ENCODE measurements around the gene UBE2Q1. TPM values are rescaled to one million over a fixed set of nuclear protein-coding genes. Genes with fewer than 3 reads are reported as not detected.

The UBE2Q1 gene
- total and polyA plus RNA-seq, 2 of the 4 experiments (the other 2 are of a cell fraction), result 20.6 to 24.7 TPM

DNA sequence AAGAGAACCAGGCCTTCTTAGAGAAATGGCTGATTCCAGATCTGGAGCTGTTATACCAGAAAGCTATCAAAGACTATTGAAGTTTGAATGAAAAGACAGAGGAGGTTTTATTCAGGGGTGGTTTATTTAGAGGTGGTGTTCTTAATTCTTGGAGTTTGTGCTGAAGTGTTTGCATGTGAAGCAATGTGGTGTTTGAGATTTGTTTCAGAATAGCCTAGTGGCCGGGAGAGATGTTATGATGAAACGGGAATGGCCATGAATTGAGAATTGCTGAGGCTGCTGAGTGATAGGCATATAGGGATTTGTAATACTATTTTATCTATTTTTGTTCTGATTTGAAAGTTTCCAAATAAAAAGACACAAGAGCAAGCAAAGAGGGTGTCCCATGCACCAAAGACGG lies 45.7 kb downstream of the UBE2Q1 start:
- H2BK15ac ChIP-seq (ENCODE audit: low read depth, low read length), result no peak overlapping the region
- H3K23ac ChIP-seq (ENCODE audit: low read depth, low read length), result no peak overlapping the region
- intact Hi-C loops (cut with micrococcal nuclease) (no loop called here), in situ Hi-C loops (cut with MboI; ENCODE audit: low sequenced_read_pairs) (no loop called here), dilution Hi-C loops (cut with HindIII; ENCODE audit: low sequenced_read_pairs, unreplicated experiment) (no loop called here)
- no peak overlapping the region for H2AK5ac ChIP-seq (ENCODE audit: low read depth, low read length)
- H4K5ac ChIP-seq (ENCODE audit: low read depth, low read length), result no peak overlapping the region
- no peak overlapping the region for H3K4me3 ChIP-seq (ENCODE audit: insufficient read depth, low read depth, low read length)
- no peak overlapping the region for H3K27ac ChIP-seq (ENCODE audit: insufficient read depth, low read length)
- H2BK20ac ChIP-seq (ENCODE audit: low read depth, low read length), result no peak overlapping the region
- no peak overlapping the region for H3K4ac ChIP-seq (ENCODE audit: low read depth, low read length)
- BruUV-seq (replicated peaks), result no TSS peak
- H2AK9ac ChIP-seq (replicated peaks; ENCODE audit: low read depth, low read length, poor library complexity), result no peak overlapping the region
- no peak for DNase-seq
- H2BK120ac ChIP-seq (ENCODE audit: low read depth, low read length), result no peak overlapping the region
- H3K9me1 ChIP-seq (ENCODE audit: insufficient read depth, low read length), result no peaks in the 10 kb centered on the region
- TF ChIP-seq MAZ (IDR thresholded peaks at IDR 0.05; ENCODE audit: borderline replicate concordance, low read depth, low read length) (no peak), SMC3 (IDR thresholded peaks at IDR 0.05; ENCODE audit: low read depth, low read length) (no peak), RAD21 (IDR thresholded peaks at IDR 0.05; ENCODE audit: low read length) (no peak), POLR2A (IDR thresholded peaks at IDR 0.05; ENCODE audit: low read depth, low read length) (no peak), RCOR1 (IDR thresholded peaks at IDR 0.05; ENCODE audit: insufficient replicate concordance, low read length) (no peak), RFX5 (IDR thresholded peaks at IDR 0.05; ENCODE audit: low read depth, low read length) (no peak), BHLHE40 (IDR thresholded peaks at IDR 0.05; ENCODE audit: low read depth, low read length) (no peak), MXI1 (IDR thresholded peaks at IDR 0.05; ENCODE audit: borderline replicate concordance, low read depth, low read length) (no peak), CEBPB (IDR thresholded peaks at IDR 0.05; ENCODE audit: low read depth, low read length) (no peak), NFE2L2 (IDR thresholded peaks at IDR 0.05; ENCODE audit: low read depth, low read length) (no peak), FOS (IDR thresholded peaks at IDR 0.05; ENCODE audit: low read depth, low read length) (no peak), CHD1 (IDR thresholded peaks at IDR 0.05; ENCODE audit: low read depth, low read length) (no peak)
- TF ChIP-seq, protein P1, sequence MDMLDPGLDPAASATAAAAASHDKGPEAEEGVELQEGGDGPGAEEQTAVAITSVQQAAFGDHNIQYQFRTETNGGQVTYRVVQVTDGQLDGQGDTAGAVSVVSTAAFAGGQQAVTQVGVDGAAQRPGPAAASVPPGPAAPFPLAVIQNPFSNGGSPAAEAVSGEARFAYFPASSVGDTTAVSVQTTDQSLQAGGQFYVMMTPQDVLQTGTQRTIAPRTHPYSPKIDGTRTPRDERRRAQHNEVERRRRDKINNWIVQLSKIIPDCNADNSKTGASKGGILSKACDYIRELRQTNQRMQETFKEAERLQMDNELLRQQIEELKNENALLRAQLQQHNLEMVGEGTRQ (IDR thresholded peaks at IDR 0.05; ENCODE audit: low read depth, low read length), result no peak
- TF ChIP-seq, protein P2, sequence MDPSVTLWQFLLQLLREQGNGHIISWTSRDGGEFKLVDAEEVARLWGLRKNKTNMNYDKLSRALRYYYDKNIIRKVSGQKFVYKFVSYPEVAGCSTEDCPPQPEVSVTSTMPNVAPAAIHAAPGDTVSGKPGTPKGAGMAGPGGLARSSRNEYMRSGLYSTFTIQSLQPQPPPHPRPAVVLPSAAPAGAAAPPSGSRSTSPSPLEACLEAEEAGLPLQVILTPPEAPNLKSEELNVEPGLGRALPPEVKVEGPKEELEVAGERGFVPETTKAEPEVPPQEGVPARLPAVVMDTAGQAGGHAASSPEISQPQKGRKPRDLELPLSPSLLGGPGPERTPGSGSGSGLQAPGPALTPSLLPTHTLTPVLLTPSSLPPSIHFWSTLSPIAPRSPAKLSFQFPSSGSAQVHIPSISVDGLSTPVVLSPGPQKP (IDR thresholded peaks at IDR 0.05; ENCODE audit: borderline replicate concordance, low read depth, low read length), result no peak
- TF ChIP-seq, protein P3, sequence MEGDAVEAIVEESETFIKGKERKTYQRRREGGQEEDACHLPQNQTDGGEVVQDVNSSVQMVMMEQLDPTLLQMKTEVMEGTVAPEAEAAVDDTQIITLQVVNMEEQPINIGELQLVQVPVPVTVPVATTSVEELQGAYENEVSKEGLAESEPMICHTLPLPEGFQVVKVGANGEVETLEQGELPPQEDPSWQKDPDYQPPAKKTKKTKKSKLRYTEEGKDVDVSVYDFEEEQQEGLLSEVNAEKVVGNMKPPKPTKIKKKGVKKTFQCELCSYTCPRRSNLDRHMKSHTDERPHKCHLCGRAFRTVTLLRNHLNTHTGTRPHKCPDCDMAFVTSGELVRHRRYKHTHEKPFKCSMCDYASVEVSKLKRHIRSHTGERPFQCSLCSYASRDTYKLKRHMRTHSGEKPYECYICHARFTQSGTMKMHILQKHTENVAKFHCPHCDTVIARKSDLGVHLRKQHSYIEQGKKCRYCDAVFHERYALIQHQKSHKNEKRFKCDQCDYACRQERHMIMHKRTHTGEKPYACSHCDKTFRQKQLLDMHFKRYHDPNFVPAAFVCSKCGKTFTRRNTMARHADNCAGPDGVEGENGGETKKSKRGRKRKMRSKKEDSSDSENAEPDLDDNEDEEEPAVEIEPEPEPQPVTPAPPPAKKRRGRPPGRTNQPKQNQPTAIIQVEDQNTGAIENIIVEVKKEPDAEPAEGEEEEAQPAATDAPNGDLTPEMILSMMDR (conservative IDR thresholded peaks at IDR 0.05; ENCODE audit: low read depth, low read length), result no peak
- WGBS, 2 experiments (ENCODE audit: extremely low coverage in 2 of 2, insufficient read length in 1 of 2), result no CpG with 5 or more reads among the region's 3 CpGs
- H2AFZ ChIP-seq (replicated peaks; ENCODE audit: low read length, poor library complexity), result no peak overlapping the region
- no peak overlapping the region for H3K56ac ChIP-seq (ENCODE audit: extremely low read depth, insufficient read depth, low read length)
- H3K79me1 ChIP-seq (ENCODE audit: low read depth in 1 of 2, low read length in 2 of 2), result no peaks in the 10 kb centered on the region
- H4K8ac ChIP-seq (ENCODE audit: low read depth in 2 of 2, low read length in 2 of 2), result no peak overlapping the region
- no peak for ATAC-seq (ENCODE audit: low read depth)
- H3K4me1 ChIP-seq (ENCODE audit: control insufficient read depth, insufficient read depth, low read length), result no peaks in the 10 kb centered on the region
- ChIA-PET CTCF (no interaction called here), POLR2A (ENCODE audit: unreplicated experiment) (no interaction called here)
- H4K91ac ChIP-seq (ENCODE audit: insufficient read depth, low read depth, low read length), result no peak overlapping the region
- H3K9me3 ChIP-seq (ENCODE audit: control insufficient read depth, insufficient read depth, low read length), result no peaks in the 10 kb centered on the region
- H3K36me3 ChIP-seq (ENCODE audit: control insufficient read depth, insufficient read depth, low read length), result no peaks in the 10 kb centered on the region
- no peak overlapping the region for H3K9ac ChIP-seq (ENCODE audit: low read depth, low read length)
- H3K4me2 ChIP-seq (ENCODE audit: low read depth, low read length), result no peak overlapping the region
- no peaks in the 10 kb centered on the region; the same call in 1 of the 2 replicates for H4K20me1 ChIP-seq (ENCODE audit: insufficient read depth, low read length)
- H3K18ac ChIP-seq (ENCODE audit: low read depth, low read length), result no peak overlapping the region
- H3K14ac ChIP-seq (replicated peaks; ENCODE audit: low read depth, low read length), result no peak overlapping the region
- no peak overlapping the region for H2BK5ac ChIP-seq (ENCODE audit: low read depth, low read length, poor library complexity, severe bottlenecking)
- peaks cover 47% of the 10 kb centered on the region for H3K27me3 ChIP-seq (ENCODE audit: control insufficient read depth, insufficient read depth, low read length)

Measured in IMR-90 (cell line).